GM18502 (cell line): ENCODE results near the gene APC2.

Experiments used
- ATAC-seq: cut with Tn5 transposase; IDR thresholded peaks from one replicate; pipeline ENCODE4 v1.9.1; 2021; ENCODE audit warnings: mild to moderate bottlenecking; ENCODE audit not compliant: unreplicated experiment, poor library complexity

The APC2 gene

GRCh38 chr19:1441677-1442438 is 8.1 kb upstream of the APC2 start:
- no peak for ATAC-seq

- ATAC-seq = no peak
Observed at GRCh38 chr19:1445185-1445931, 4.6 kb upstream of the APC2 start.

- ATAC-seq = no peak
Observed at GRCh38 chr19:1445932-1446712, 3.8 kb upstream of the APC2 start.

GRCh38 chr19:1446713-1447481 is 3.0 kb upstream of the APC2 start:
- ATAC-seq = no peak

GRCh38 chr19:1447504-1447903 is 2.4 kb upstream of the APC2 start:
- ATAC-seq = no peak

- no peak for ATAC-seq
Observed at GRCh38 chr19:1447944-1448343, 2.0 kb upstream of the APC2 start.

- no peak for ATAC-seq
Observed at GRCh38 chr19:1450735-1451731, 1.1 kb downstream of the APC2 start.

GRCh38 chr19:1451916-1452801 is 2.2 kb downstream of the APC2 start:
- ATAC-seq = no peak

GRCh38 chr19:1452802-1453524 is 3.0 kb downstream of the APC2 start:
- no peak for ATAC-seq

- no peak for ATAC-seq
Observed at GRCh38 chr19:1453525-1454364, 3.8 kb downstream of the APC2 start.

GRCh38 chr19:1455002-1455335 is 5.0 kb downstream of the APC2 start:
- ATAC-seq = no peak

- no peak for ATAC-seq
Observed at GRCh38 chr19:1455336-1456120, 5.6 kb downstream of the APC2 start.

GRCh38 chr19:1456121-1456900 is 6.4 kb downstream of the APC2 start:
- ATAC-seq = no peak

- ATAC-seq = no peak
Observed at GRCh38 chr19:1457031-1457739, 7.3 kb downstream of the APC2 start.

GRCh38 chr19:1457892-1458291 is 8.0 kb downstream of the APC2 start:
- no peak for ATAC-seq
